ENCODE data around the gene SLC46A1. TPM values are rescaled to one million over a fixed set of nuclear protein-coding genes. Genes with fewer than 3 reads are reported as not detected.

Gene SLC46A1
- total and polyA plus RNA-seq, 10 of the 15 experiments (the other 5 are each of a cell fraction or from before 2014, with no cell fraction given): 1.7 to 6.9 (median 4.0) TPM

GRCh38 chr17:28412099-28412498 lies 6.1 kb upstream of the SLC46A1 start (continued):
- TF ChIP-seq ZNF207 (IDR thresholded peaks at IDR 0.05; ENCODE audit: borderline replicate concordance): no peak
- no peak for TF ChIP-seq SP1 (IDR thresholded peaks at IDR 0.05; ENCODE audit: low read depth, low read length)
- TF ChIP-seq SMAD1 (IDR thresholded peaks at IDR 0.05; ENCODE audit: low read depth, partially characterized antibody): no peak
- no peak for TF ChIP-seq NR2C2 (IDR thresholded peaks at IDR 0.05; ENCODE audit: borderline replicate concordance, control insufficient read depth, insufficient read length, low read depth)
- no peak for TF ChIP-seq MTA2 (IDR thresholded peaks at IDR 0.05; ENCODE audit: low read depth)
- no peak for TF ChIP-seq FOS (IDR thresholded peaks at IDR 0.05; ENCODE audit: borderline replicate concordance, extremely low read depth, insufficient read length)
- no peak for TF ChIP-seq EED (IDR thresholded peaks at IDR 0.05; ENCODE audit: low read depth)
- TF ChIP-seq ZBED1 (IDR thresholded peaks at IDR 0.05; ENCODE audit: borderline replicate concordance): no peak

- Histone ChIP-seq H3K4me2 (ENCODE audit: control insufficient read depth, insufficient read depth) (no peak overlapping the region), H3K9ac (ENCODE audit: control insufficient read depth, insufficient read depth, low read length) (no peak overlapping the region), H3K9me3 (replicated peaks; ENCODE audit: control insufficient read depth, insufficient read depth, low read length) (no peaks in the 10 kb centered on the region), H2AFZ (ENCODE audit: control insufficient read depth, low read depth, low read length) (no peak overlapping the region), H3K36me3 (ENCODE audit: control insufficient read depth in 2 of 2, insufficient read depth in 2 of 2, low read length in 1 of 2) (no peaks in the 10 kb centered on the region), H4K20me1 (ENCODE audit: control insufficient read depth, insufficient read depth) (no peaks in the 10 kb centered on the region), H3K79me2 (ENCODE audit: control insufficient read depth, insufficient read depth, low read length) (no peaks in the 10 kb centered on the region), H3K27ac (ENCODE audit: control insufficient read depth, insufficient read depth) (no peak overlapping the region), H3K27me3 (replicated peaks in 1 of 2; ENCODE audit: control insufficient read depth in 2 of 2, insufficient read depth in 2 of 2, low read length in 1 of 2) (no peaks in the 10 kb centered on the region), H3K4me1 (ENCODE audit: control insufficient read depth, insufficient read depth, low read length) (peaks cover 3% of the 10 kb centered on the region; the same call in 1 of the 2 replicates), H3K4me3 (no peak overlapping the region)
- DNase-seq (ENCODE audit: low read depth, low spot score) (no peak), FAIRE-seq (no peak), ATAC-seq (no peak)
- TF ChIP-seq RELA (IDR thresholded peaks at IDR 0.05; ENCODE audit: borderline replicate concordance, partially characterized antibody) (no peak), ZNF274 (IDR thresholded peaks at IDR 0.05; ENCODE audit: insufficient read depth, insufficient read length) (no peak), TAF1 (IDR thresholded peaks at IDR 0.05; ENCODE audit: borderline replicate concordance, low read depth, low read length) (no peak)
- no TSS peak for BruUV-seq (replicated peaks)
- CTCF ChIA-PET: interaction anchor here (0.8 to 1.0 kb wide), 2 partner anchors 8 to 9 kb away, joined by 3 to 4 read pairs; no protein-coding TSS in a partner anchor
- intact Hi-C loops (cut with micrococcal nuclease; ENCODE audit: unreplicated experiment): no loop called here
- in situ Hi-C loops (cut with MboI): no loop called here
- 92% methylated on average over 1 of the region's 1 CpG for WGBS (ENCODE audit: insufficient coverage, insufficient replicate concordance, low lambda C conversion rate, missing lambda C conversion rate)
- SMC1A ChIA-PET (ENCODE audit: uncharacterized antibody, unreplicated experiment): interaction anchor here (0.5 kb wide), 1 partner anchor 99 kb away, joined by 3 read pairs; no protein-coding TSS in a partner anchor
- POLR2A ChIA-PET: interaction anchor here (0.8 kb wide), 1 partner anchor 72 kb away, joined by 3 read pairs; the partner anchor contains the start of genes IFT20 and TNFAIP1
- RAD21 ChIA-PET (ENCODE audit: unreplicated experiment): no interaction called here
Observed at GRCh38 chr17:28407974-28408306, 1.9 kb upstream of the SLC46A1 start.
